ENCODE results near the gene KCNAB1.

The KCNAB1 gene

DNA sequence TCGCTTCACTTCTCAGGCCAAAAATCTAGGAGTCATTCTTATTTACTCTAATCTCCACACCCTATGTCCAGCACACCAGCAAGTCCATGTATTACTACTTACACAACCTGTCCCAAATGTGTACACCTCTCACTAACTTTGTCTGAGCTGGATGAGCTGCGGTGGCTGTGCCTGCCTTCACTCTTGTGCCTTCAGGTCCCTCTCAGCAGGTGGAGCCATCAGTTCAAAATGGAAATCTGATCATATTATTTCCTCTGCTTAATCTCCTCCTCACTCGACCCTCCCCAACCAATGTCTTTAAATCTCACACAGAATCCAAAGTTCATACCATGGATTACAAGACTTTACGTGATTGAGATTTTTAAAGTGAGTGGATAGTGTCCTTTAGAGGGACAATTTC, 351.8 kb downstream of the KCNAB1 start:
- no peak for DNase-seq

DNA sequence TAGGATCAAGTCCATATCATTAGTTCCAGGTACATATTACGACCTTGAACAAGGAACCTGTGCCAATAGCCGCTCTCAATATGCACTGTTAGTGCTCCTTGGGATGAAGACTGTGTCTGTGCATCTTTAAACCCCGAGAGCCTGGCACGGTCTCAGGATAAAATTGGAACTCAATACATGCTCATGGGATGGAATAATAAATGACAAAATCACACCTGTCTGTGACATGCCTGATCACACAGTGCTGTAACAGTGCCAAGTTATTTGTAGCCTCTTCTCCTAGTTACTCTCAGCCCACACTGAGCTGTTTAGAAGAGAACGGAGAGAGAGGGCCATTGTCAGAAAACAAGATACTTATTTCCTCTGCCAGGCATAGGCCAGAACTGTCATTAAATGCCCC, 352.3 kb downstream of the KCNAB1 start:
- no peak for DNase-seq

DNA sequence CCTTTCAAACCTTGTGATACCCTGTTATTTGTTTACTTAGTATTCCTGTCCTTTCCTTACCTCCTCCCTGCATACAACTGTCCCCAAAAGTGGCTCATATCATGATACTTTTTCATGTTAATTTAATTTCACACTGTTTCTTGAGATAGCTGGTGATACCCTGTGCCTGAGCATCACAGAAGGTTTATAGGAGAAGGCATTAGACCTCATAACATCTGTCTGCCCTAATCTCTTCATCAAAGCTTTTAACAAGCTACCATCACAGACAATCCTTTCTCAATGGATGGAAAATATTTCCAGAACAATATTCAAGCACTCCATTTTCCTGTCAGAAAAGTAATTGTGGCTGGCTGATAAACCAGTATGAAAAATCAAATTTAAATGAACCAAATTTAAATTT, 353.0 kb downstream of the KCNAB1 start:
- DNase-seq = no peak

DNA sequence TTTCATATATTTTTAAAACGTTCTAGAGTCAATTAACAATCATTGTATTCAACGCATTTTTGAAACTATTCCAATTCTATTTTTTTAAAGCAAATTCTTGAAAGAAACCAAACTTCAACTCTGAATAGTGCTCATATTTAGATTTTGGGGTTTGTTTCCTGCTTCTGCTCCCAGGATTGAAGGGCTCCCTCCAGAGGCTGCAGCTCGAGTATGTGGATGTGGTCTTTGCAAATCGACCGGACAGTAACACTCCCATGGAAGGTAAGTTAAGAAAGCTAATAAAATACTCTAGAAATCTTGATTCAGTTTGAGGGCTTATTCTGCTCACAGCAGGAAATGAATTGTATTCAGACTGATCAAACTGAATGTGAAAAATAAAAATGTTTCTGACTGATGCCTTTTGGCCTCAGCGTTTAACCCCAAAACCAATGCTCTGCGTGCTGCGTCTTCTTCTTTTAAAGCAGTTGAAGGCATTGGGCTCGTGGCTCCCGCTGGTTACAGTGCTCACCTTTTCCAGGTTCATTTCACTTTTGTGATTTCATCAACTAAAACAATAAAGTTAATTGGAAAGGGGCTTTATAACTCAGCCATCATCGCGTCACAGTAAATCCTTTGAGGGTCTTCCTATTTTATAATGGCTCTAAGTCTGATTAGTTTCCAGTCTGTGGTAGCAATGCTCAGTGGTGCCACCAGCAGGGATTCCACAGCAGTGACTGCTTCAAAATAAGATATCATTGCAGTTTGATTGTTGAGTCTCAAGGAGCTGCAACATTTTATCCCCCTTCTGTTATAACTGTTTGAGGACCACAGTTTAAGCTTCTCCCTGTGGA, 354.4 kb downstream of the KCNAB1 start:
- DNase-seq = no peak

DNA sequence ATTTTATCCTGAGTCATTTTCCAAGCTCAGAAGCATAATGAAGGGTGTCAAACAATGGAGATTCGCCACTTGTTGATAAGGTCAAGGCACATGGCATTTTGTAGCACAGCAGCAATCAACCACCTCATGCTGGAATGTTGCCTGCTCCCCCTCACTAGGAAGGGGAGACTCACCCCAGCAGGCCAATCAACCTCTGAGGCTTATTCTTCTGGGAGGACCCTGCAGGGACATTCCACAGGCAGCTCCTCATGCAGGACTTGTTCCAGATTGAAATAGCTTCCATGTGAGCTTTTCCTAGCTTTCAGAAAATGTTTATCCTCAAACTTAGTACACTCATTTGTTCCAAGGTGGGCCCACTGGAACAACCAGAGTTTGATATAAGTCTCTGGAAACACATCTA, 356.9 kb downstream of the KCNAB1 start:
- DNase-seq = peak; percentile 38

DNA sequence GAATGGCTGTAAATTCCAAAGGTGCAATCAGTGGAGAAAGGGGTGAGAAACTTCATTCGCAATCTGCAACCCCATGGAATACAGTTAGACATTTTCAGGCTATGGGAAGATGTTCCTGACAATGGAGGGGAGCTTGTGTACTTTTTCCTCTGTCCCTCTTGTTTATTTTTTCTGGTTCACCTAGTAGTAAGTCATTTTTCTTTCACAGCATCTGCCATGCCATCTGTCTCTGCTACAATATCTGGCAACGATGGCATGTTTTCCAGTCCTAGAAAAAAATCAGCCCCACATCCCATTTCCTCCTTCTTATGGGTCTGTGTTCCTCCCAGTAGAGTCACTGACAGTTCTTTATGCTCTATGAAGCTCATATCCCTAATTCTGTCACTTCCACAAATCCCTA, 358.5 kb downstream of the KCNAB1 start:
- DNase-seq = no peak

DNA sequence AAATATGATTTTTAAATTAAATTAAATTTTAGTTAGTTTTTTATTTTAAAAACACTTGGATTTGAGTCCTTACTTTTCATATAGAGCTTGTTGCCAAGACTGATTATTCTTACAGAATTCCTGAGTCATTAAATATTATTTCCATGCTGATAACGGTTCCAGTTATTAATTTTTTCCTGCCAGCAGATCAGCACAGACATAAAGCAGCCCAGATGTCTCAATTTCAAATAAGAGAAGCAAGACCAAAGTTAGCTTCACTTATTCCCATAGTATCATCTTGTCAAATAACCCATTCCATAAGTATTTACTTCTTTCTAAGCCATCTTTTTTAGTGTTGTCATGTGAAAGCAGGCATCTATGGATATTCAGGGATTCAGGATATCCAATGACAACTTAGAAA, 359.2 kb downstream of the KCNAB1 start:
- no peak for DNase-seq

DNA sequence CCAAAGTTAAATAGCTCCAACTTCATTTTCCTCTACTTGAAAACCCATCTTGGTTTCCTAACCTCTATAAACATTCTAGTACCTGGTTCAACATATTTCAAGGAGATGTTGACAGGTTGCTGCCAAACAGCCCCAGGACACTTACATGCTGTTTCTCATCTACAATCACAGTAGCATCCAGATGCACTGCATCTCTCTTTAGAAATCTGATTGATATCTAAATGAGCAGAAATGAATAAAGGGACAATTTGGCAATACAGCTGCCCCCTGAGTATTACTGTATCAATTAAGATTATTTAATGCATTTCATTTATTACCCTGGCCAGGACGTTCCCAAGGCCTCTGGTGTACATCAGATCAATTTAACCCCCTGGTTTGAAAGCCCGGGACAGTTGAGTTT, 360.6 kb downstream of the KCNAB1 start:
- no peak for DNase-seq

DNA sequence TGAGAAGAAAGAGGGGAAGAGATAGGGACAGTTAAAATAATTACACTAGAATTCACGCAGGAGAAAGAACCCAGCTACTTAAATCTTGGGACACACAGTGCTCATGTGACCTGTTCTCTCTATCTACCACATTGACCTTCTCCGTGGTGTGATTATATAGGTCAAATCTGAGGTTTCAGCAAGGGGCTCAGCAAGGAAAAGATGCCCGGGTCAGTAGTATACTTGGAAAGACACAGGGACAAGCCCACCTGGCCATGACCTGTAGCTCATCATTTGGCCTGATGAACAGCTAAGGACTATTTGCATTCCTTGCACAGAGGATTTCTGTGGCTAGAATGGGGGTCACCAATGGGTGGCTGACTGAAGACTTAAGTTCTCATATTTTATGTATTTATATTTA, 362.6 kb downstream of the KCNAB1 start:
- DNase-seq = no peak

DNA sequence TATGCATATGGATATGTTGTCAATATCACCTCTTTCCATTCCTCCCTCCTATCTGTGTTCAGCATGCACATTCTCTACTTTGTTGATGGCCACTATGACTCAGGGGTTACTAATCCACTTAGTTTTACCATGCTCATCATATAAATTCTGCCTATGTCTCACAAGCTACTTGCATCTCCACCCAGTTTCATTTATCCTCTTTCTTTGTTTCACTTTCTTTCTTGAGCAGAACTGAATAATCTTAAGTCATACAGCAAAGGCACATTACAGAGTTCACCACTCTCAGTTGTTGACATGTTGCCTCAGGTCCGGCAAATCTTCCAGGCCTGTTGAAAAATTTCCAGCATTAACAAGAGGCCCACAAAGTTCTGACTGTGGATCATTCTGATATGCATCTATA, 363.0 kb downstream of the KCNAB1 start:
- DNase-seq = peak; percentile 83

DNA sequence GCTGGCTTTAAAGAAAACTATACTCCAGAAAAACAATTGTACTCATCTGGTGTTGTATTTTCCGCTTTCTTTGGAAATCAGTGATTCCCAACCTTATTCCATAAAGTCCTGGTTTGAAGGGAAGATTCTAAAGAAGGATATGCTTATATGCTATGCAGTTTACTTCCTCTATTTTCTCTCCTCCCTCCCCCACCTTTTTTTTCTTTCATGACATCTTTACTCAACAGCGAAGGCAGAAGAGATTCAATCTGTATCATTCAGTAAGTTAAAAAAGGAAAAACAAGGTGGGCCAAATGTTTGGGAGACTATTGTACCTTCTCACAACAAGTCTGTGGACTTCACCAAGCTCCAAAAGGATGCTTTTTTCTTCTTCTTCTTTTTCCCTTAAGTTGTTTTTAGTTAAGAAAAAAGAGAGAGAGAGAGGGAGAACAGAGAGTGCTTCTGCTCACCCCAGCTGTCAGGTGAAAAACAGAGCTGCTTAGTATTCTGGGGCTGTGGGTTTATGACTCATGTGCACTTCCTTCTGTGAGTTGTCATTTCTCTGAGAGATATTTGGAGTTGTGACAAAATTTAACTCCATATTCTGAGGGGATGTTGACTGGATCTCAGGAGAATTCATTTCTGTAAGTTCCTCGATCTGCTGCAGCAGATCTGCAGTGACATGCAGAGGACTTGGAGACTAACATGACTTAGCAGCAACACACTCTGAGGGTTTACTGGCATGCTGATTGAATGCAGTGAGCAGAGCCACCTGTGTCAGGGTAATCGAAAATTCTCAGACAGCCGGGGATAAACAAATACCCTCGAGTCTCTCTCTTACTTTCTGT, 363.8 kb downstream of the KCNAB1 start:
- peak; percentile 72 for DNase-seq

DNA sequence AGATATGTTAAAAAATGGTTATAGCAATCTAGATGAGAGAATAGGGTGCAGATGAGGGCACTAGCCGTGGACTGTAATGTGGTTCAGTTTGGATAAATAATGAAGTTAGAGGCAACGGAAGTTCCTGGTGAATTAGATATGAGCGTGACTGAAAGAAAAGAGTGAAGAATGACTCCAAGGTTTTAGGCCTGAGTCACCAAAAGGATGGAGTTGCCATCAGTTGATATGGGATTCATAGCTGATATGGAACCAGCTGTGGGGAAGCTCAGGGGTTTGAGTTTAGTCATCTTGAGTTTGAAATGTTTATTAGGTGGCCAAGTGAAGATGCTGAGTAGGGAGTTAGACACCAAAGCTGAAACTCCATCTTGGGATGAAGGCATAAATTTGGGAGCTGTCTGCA, 368.4 kb downstream of the KCNAB1 start:
- DNase-seq = peak; percentile 72

DNA sequence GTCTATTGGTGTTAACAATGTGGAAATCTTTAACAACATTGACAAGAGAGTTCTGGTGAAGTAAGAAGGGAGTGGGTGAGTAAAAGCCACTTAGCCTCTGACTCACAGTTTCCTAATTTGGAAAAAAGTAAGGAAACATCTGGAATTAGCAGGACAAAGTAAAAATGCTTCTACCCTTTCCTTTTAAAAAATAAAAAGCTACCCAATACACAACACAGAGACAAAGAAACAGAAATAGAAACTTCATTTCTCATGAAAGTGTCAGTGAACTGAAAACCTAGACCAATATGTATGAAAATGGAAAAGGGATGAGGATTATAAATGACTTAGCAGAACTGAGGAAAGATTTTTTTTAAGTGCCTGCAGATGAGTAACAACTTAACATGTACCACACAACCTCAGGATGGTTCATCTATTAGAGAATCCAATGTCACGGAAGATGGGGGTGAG, 369.1 kb downstream of the KCNAB1 start:
- DNase-seq = peak; percentile 10

DNA sequence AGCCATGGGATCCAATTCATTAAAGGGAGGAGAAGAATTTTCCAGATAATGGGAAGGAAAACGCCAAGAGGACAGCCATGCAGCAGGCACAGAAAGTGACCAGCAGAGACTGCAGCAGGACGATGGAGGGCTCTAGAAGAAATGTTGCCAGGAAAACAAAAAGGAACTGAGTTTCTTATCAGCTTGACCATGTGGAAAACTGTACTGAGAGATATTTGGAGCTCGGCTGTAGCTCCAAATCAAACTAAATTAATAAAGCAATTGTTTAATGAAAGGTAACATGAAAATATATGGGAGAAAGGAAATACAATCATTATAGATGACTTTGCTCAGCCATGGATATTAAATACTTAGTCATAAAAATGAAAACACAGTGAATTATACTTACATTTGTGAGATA, 370.8 kb downstream of the KCNAB1 start:
- no peak for DNase-seq

DNA sequence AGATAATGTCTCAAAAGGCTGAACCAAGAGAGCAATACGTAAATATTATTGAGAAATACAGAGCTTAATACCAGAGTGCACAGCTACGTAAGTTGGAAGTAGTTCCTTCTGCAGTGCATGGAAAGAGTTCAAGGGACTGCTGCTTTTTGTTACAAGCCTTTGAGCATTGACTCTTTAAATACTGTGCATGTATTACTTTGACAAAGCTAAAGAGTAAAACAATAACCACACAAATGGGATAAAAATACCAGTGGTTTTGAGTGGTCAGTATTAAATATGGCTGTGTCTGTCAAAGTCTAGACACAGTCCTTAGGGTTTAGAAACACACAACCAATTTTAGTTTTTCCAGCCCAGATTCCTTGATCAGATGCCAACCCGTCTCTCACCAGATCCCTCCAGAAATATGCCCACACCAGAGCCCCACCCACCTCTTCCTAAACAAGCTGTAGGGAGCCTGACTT, 372.5 kb downstream of the KCNAB1 start:
- no peak for DNase-seq

DNA sequence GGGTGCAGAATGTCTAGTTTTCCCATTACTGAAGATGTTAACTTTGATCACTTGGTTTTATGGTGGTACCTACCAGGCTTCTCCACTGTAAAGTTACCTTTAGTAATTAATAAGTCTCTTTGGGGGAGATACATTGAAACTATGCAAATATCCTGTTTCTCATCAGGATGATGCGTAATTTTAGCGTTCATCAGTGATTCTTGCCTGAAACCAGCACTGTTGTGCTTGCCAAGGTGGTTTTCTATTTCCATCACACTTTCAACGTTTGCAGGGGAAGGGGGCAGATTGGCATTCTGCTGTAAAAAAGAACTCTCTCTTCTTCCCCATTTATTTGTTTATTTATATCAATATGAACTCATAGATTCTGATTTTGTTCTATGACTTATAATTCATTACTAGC, 373.5 kb downstream of the KCNAB1 start:
- DNase-seq = no peak

DNA sequence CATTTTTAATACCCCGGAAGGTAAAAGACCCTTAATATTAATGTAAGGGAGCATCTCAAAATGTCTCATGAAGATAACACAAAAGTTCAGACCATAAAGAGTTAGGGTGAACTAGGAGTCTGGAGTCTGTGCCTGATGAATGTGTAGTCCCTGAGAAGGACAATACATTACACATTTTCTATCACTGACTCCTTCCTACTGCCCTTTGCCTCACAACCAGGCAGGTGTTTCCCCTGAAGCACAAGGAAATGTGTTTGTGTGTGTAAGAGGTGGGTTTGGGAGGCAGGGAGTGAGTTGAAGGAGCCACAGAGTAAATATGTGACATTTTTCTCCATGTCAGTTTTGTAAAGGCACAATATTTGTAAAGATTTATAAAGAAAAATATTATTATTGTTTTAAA, 375.4 kb downstream of the KCNAB1 start:
- no peak for DNase-seq

DNA sequence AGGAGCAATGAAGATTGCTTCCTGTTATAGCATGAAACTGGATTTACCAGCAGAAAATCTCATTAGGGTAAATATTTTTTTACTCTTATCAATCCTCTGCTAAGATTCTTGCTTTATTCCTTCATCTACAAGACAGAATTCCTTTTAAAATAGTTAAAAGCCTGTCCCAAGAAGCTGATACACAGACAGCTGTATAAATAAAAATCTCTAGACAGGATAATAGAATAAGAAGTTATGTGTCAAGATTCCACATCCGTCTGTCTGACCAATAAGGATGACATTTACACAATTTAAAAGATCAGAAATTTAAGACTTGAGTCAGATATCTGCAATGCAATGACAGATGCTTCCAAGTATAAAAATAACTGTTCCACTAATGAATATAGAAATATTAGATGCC, 376.9 kb downstream of the KCNAB1 start:
- peak; percentile 13 for DNase-seq

DNA sequence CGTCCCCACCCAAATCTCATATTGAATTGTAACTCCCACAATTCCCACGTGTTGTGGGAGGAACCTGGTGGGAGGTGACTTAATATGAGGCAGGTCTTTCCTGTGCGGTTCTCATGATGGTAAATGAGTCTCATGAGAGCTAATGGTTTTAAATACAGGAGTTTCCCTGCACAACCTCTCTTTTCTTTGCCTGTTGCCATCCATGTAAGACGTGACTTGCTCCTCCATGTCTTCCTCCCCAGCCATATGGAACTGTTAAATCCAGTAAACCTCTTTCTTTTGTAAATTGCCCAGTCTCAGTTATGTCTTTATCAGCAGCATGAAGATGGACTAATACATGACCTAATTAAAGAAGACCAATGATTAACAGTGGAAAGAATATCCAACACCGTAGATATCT, 377.9 kb downstream of the KCNAB1 start:
- DNase-seq = no peak

DNA sequence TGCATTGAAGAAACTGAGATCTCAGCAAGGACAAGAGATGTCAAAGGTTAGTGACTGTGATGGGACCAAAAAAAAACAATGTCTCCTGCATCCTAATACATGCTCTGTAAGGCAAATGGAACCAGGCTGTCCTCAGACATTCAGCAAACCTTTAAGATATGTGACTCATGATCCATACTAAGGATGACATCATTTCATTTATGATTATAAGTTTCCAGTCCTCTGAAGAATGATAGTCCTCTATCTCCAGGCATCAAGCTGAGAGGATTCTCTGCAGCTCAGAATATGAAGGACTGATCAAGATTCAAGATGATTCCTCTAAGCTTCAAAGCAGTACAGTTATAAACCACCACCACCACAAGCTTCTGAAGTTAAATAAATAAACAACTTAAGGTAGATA, 386.9 kb downstream of the KCNAB1 start:
- DNase-seq = peak; percentile 34

DNA sequence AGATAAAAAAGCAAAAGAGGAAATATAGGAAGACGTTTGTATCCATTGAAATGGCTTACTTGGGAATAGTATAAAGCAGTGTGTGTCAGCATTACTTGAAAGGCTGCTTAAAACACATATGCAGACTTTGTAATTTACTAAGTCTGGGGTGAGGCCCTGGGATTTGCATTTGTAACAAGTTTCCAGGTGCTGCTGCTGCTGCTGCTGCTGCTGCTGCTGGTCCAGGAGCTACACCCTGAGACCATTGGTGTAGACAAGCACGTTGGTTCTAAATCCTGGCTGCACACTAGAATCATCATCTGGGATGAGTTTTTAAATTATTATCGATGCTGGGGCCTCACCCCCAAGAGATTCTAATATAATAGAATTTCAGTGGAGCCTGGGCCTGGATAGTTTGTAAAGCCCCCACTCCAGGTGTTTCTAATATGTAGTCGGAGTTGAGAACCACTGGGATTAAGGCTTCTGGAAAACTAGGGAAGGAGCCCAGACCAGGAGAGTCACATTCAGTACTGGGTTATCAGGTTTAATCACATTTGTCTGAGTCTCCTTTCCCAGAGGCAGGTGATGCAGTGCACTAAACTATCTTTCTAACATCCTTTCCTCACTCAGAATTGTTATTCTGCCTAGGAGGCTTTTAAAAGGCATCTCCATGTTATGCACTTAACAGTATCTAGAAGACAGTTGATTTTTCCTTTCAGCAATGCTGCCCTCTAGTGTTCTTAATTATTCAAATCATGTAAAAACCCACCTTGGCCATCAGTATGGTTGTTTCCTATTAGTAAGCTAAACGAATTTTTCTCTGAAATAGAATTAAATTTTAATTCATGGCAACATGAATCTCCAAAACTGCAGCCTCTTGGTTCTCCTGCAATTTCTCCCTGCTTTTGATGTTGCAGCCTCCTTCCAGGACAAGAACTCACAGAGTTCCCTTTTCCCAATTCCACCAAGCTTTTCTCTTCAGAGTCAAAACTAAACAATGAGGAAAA, 389.1 kb downstream of the KCNAB1 start:
- peak; percentile 51 for DNase-seq

DNA sequence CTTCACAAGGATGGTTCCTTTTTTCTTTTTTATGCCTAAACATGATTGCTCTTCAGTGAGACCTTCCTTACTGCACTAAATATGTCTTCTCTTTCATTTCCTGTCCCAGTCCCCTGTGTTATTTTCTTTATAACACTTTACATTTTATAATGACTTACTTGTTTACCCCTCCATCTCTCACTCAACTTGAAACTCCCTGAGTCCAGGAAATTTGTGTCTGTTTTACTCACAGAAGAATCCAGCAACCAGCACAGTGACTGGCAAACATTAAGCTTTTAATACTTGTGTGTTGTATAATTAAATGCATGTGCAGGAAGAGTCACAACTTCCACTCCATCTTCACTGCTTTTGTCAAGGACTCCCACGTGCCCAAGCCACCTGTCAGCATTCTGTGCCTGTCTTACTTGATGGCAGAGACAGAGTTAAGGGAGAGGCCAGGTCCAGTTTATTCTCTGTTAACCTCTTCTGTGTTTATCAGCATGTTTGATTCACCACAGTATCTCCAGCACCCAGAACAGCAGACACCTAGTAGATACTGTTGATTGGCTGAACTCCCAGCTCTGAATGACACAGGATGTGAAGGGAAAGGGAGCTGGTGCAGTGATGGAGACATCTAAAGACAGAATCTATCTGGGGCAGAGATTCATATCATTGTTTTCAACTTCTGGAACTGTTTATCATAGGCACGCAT, 391.8 kb downstream of the KCNAB1 start:
- DNase-seq = no peak
